HFFc6 (cell line): ENCODE measurements around the gene STAB1. TPM values are rescaled to one million over a fixed set of nuclear protein-coding genes. Genes with fewer than 3 reads are reported as not detected.

Source experiments
- DNase-seq: peaks from one replicate; pipeline ENCODE4 v3.0.0-alpha.2; 2018
- H3K27ac Mint-ChIP-seq: 2 replicates; pipeline ENCODE4 v1.8.0; 2020; ENCODE audit warnings: mild to moderate bottlenecking, mixed read lengths
- H3K27me3 Mint-ChIP-seq: 2 replicates; pipeline ENCODE4 v1.8.0; 2021; ENCODE audit warnings: mild to moderate bottlenecking, moderate library complexity, mixed read lengths; ENCODE audit not compliant: insufficient read depth
- H3K36me3 Mint-ChIP-seq: 2 replicates; pipeline ENCODE4 v1.8.0; 2021; ENCODE audit warnings: low read depth, mixed read lengths
- H3K4me1 Mint-ChIP-seq: 2 replicates; pipeline ENCODE4 v1.8.0; 2020; ENCODE audit warnings: low read depth, mixed read lengths
- H3K4me3 Mint-ChIP-seq: 2 replicates; pipeline ENCODE4 v1.8.0; 2020; ENCODE audit warnings: mild to moderate bottlenecking, moderate library complexity, mixed read lengths
- H3K9me3 Mint-ChIP-seq: 2 replicates; pipeline ENCODE4 v1.8.0; 2020; ENCODE audit warnings: mild to moderate bottlenecking, mixed read lengths
- long read RNA-seq: library from polyadenylated mRNA; unstranded; transcript quantifications from one replicate; pipeline ENCODE4 v2.0.0, GENCODE V29; 2019
- total RNA-seq, 6 experiments: library from RNA; stranded (reverse); fragmentation: NEBNext Ultra II Directional; extraction: Animal tissue kit (Norgen Biotek cat#: 25700); gene quantifications; 2 replicates in 1 of 6; 3 replicates in 5 of 6; pipeline ENCODE4 v1.2.3, GENCODE V29; 2021
- TF ChIP-seq, protein P1 (sequence below): fragments of 200-600 bp; sonication (generic); IDR thresholded peaks from 2 replicates; pipeline ENCODE4 v1.5.0; 2021; ENCODE audit warnings: antibody characterized with exemption, mild to moderate bottlenecking

The STAB1 gene, protein sequence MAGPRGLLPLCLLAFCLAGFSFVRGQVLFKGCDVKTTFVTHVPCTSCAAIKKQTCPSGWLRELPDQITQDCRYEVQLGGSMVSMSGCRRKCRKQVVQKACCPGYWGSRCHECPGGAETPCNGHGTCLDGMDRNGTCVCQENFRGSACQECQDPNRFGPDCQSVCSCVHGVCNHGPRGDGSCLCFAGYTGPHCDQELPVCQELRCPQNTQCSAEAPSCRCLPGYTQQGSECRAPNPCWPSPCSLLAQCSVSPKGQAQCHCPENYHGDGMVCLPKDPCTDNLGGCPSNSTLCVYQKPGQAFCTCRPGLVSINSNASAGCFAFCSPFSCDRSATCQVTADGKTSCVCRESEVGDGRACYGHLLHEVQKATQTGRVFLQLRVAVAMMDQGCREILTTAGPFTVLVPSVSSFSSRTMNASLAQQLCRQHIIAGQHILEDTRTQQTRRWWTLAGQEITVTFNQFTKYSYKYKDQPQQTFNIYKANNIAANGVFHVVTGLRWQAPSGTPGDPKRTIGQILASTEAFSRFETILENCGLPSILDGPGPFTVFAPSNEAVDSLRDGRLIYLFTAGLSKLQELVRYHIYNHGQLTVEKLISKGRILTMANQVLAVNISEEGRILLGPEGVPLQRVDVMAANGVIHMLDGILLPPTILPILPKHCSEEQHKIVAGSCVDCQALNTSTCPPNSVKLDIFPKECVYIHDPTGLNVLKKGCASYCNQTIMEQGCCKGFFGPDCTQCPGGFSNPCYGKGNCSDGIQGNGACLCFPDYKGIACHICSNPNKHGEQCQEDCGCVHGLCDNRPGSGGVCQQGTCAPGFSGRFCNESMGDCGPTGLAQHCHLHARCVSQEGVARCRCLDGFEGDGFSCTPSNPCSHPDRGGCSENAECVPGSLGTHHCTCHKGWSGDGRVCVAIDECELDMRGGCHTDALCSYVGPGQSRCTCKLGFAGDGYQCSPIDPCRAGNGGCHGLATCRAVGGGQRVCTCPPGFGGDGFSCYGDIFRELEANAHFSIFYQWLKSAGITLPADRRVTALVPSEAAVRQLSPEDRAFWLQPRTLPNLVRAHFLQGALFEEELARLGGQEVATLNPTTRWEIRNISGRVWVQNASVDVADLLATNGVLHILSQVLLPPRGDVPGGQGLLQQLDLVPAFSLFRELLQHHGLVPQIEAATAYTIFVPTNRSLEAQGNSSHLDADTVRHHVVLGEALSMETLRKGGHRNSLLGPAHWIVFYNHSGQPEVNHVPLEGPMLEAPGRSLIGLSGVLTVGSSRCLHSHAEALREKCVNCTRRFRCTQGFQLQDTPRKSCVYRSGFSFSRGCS (N-terminal part only)
- not detected for total RNA-seq
- long read RNA-seq: 0 reads

DNA sequence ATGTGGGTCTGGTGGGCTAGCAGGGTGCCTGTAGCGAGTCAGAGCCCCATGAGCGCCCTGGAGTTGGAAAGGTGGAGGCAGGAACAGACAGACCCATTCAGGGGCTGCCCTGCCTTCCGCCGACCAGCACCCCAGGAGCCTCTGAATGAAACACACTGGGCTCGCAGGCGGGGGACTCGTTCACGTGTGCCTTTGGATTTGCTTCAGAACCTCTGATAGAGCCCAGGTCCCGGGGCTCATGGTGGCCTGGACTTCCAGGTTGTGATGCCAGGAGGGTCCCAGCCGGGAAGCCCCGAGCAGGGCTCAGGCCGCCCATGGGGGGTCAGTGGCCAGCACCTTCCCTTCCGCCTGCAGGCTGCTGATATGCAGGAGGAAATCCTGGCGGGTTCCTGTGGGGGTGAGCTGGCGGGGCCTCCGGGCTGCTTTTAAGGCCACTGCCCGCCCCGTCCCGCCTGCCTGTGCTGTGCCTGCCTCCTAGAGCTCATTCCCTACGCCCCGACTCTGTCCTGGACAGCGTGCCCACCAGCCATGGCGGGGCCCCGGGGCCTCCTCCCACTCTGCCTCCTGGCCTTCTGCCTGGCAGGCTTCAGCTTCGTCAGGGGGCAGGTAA is at the start of gene STAB1:
TSS of gene STAB1 (plus strand) at position 453 of the 610 bp plus-strand sequence. CDS start at position 529, 76 bp downstream.
- H3K27me3 Mint-ChIP-seq: peaks cover 2% of the 10 kb centered on the region; the same call in 1 of the 2 replicates
- TF ChIP-seq, protein P1, sequence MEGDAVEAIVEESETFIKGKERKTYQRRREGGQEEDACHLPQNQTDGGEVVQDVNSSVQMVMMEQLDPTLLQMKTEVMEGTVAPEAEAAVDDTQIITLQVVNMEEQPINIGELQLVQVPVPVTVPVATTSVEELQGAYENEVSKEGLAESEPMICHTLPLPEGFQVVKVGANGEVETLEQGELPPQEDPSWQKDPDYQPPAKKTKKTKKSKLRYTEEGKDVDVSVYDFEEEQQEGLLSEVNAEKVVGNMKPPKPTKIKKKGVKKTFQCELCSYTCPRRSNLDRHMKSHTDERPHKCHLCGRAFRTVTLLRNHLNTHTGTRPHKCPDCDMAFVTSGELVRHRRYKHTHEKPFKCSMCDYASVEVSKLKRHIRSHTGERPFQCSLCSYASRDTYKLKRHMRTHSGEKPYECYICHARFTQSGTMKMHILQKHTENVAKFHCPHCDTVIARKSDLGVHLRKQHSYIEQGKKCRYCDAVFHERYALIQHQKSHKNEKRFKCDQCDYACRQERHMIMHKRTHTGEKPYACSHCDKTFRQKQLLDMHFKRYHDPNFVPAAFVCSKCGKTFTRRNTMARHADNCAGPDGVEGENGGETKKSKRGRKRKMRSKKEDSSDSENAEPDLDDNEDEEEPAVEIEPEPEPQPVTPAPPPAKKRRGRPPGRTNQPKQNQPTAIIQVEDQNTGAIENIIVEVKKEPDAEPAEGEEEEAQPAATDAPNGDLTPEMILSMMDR: no peak
- H3K36me3 Mint-ChIP-seq: peaks cover 7% of the 10 kb centered on the region
- H3K27ac Mint-ChIP-seq: peak within 1 kb of the TSS; percentile 42; the same call in 1 of the 2 replicates
- H3K4me3 Mint-ChIP-seq: no peak within 1 kb of the TSS
- DNase-seq: no peak
- peaks cover 29% of the 10 kb centered on the region for H3K4me1 Mint-ChIP-seq
- no peaks in the 10 kb centered on the region for H3K9me3 Mint-ChIP-seq

DNA sequence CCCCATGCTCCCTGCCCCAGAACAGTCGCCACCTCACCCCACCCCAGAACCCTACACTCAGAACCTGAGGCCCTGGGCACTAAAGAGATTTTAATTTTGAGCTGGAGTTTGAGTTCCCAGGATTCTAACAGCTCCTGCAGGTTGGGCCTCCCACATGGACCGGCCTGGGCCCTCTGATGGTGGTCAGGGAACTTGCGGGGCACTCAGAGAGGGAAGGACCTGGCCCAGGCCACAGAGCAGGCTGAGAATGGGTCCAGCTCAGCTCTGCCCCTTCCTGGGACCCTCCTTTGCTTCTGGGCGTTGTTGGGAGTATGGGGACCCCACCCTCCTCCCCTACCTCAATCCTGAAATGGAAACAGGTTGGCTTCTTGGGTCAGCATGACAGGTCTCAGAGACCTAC is 49.1 kb upstream of the STAB1 start:
- Mint-ChIP-seq H3K4me1 (no peaks in the 10 kb centered on the region), H3K27ac (no peak overlapping the region), H3K36me3 (no peaks in the 10 kb centered on the region), H3K9me3 (no peaks in the 10 kb centered on the region), H3K4me3 (no peak overlapping the region), H3K27me3 (peaks cover 9% of the 10 kb centered on the region)
- DNase-seq: no peak
- TF ChIP-seq, protein P1: no peak

DNA sequence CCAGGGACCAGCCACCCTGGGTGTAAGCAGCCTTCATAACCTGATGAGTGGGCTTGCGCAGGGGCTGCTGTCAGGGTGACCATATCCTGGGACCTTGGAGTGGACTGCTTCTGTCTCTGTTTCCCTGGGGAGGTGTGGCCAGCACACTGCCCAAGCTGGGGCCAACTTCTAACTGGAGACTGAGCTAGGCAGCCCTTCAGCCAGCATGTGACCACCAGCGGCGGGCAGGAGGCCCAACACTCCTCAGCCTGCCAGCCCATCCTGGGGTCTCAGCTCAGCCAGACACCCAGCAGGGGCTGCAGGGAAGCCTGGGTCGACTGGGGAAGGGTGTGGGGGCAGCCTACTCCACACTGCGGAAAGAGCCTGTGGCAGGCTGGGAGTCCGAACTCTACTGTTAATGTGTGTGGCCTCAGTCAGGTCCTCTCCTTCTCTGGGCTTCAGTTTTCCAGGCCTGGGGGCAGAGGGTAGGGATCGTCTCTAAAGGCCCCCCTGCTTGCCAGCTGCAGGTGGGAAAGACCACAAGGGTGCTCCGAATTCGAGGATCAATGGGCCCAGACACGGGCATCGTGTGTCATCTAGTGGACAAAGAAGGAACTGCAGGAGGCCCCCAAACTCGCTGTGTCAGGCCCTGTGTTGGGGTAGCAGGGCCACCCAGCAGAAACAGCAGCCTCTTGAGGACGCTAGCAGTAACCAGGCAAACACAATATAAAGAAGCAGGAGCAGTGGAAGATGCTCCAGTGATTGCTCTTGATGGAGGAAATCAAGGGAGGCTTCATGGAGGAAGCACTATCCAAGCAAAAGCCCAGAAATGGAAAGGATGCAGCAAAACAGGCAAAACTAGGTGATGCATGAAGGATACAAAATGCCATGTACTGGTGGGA is 48.3 kb upstream of the STAB1 start:
- DNase-seq: peak; percentile 50
- no peaks in the 10 kb centered on the region for H3K9me3 Mint-ChIP-seq
- no peaks in the 10 kb centered on the region for H3K36me3 Mint-ChIP-seq
- TF ChIP-seq, protein P1: peak; percentile 100
- H3K4me1 Mint-ChIP-seq: no peaks in the 10 kb centered on the region
- peaks cover 9% of the 10 kb centered on the region for H3K27me3 Mint-ChIP-seq
- H3K4me3 Mint-ChIP-seq: no peak overlapping the region
- no peak overlapping the region for H3K27ac Mint-ChIP-seq

DNA sequence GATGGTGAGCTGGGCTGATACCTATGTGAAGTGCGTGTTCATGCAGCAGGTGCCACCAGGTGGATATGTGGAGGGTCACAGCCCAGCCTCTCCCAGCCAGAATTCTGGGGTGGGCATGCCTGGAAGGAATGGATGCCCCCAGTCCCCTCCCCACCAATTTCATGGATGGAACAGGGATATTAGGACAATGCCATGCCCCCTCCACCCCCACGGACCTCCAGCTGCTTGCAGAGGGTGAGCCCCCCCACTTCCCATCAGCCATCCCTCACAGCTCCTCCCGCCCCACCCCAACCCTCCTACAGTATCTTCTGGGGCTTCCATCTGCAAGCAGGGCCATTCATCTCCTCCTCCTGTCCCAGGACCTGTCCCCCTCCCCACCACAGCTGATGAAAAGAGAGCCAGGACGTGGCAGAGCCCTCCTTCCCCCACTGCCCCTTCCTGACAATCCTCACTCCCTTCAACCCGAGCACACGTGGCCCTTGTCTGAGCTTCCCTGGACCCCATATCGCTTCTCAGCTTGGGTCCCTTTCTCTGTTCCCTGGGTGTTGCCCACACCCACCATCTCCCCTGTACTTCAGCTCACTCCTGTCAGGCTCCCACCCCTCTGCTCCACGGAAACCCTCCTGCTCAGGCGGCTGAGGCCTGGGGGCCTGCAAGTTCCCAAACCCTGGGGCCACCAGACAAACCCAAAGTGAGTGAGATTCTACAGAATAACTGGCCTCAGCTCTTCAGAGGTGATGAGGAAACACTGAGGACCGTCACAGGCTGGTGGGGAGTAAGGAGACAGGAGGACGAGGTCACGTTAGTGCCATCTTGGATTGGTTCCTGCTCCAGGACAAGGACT is 47.4 kb upstream of the STAB1 start:
- no peak for DNase-seq
- TF ChIP-seq, protein P1: no peak
- H3K9me3 Mint-ChIP-seq: no peaks in the 10 kb centered on the region
- no peak overlapping the region for H3K27ac Mint-ChIP-seq
- H3K36me3 Mint-ChIP-seq: no peaks in the 10 kb centered on the region
- peaks cover 7% of the 10 kb centered on the region for H3K27me3 Mint-ChIP-seq
- no peak overlapping the region for H3K4me3 Mint-ChIP-seq
- no peaks in the 10 kb centered on the region for H3K4me1 Mint-ChIP-seq
